Muscle layer of colon (tissue), 2 donors: Measurements from ENCODE around the gene PHOSPHO2.

ENCODE experiments used
- H3K27ac ChIP-seq: one replicate; pipeline ENCODE4 v1.7.0; 2013; ENCODE audit warnings: low read depth, mild to moderate bottlenecking, low read length, moderate library complexity
- H3K27me3 ChIP-seq, 2 donors: one replicate each; pipeline ENCODE4 v1.7.0; 2013; ENCODE audit warnings: low read length in 2 of 2, mild to moderate bottlenecking in 2 of 2; ENCODE audit not compliant: insufficient read depth in 2 of 2, control insufficient read depth in 1 of 2
- H3K36me3 ChIP-seq: one replicate; pipeline ENCODE4 v1.7.0; 2013; ENCODE audit warnings: mild to moderate bottlenecking, low read length; ENCODE audit not compliant: insufficient read depth
- H3K4me1 ChIP-seq: one replicate; pipeline ENCODE4 v1.7.0; 2013; ENCODE audit warnings: mild to moderate bottlenecking, low read length; ENCODE audit not compliant: insufficient read depth
- H3K4me3 ChIP-seq, 2 donors: one replicate each; pipeline ENCODE4 v1.7.0; 2013; ENCODE audit warnings: low read length in 2 of 2, low read depth in 1 of 2, mild to moderate bottlenecking in 1 of 2, moderate library complexity in 1 of 2
- H3K9ac ChIP-seq: one replicate; pipeline ENCODE4 v1.7.0; 2013; ENCODE audit warnings: low read length
- H3K9me3 ChIP-seq: one replicate; pipeline ENCODE4 v1.7.0; 2013; ENCODE audit warnings: mild to moderate bottlenecking, low read length
- donor health status: abdominal sarcoma.
- donor health status: Adenocarcinoma of cecum.

Gene PHOSPHO2

DNA sequence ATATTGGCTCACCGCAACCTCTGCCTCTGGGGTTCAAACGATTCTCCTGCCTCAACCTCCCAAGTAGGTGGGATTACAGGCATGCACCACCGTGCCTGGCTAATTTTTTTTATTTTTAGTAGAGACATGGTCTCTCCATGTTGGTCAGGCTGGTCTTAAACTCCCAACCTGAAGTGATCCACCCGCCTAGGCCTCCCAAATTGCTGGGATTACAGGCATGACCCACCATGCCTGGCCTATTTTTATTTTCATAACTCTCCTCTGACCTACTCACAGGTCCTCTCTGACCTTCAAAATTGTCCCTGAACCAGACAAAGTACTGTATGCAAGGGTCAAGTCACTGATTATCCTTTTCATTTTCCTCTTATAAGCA is 23.4 kb downstream of the PHOSPHO2 start:
- no peaks in the 10 kb centered on the region for H3K27me3 ChIP-seq
- H3K4me3 ChIP-seq = no peak overlapping the region
- peak overlapping the region; percentile 65 for H3K27ac ChIP-seq
- H3K4me1 ChIP-seq = peaks cover 35% of the 10 kb centered on the region
- no peaks in the 10 kb centered on the region for H3K9me3 ChIP-seq
- H3K9ac ChIP-seq = no peak overlapping the region
- H3K36me3 ChIP-seq = no peaks in the 10 kb centered on the region

DNA sequence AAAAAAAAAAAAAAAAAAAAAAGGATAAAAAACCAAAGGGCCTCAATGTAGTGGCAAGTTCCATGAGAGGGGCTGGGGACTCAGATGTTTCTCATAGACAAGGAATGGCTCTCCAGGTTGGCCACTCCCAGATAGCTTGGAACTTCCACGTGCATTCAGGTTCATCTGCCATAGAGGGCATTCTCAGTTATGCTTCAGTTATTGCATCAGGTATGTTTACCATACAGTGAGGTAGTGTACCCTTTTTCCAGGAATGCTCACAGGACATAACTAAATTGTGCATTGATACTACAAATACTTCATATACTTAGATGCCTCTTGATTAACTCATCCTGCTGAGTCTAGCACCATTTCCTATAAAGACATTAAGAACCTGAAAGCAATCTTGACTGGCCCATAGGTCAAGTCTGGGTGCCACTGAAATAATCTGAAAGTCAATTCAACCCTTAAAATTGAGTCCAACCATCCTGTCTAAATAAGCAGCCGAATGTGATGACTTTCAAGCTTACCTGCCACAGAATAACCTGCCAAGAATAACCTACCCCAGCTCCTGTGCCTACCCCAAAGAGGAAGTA is 24.7 kb downstream of the PHOSPHO2 start:
- no peak overlapping the region for H3K27ac ChIP-seq
- no peak overlapping the region for H3K4me3 ChIP-seq
- H3K9ac ChIP-seq = no peak overlapping the region
- peaks cover 35% of the 10 kb centered on the region for H3K4me1 ChIP-seq
- no peaks in the 10 kb centered on the region for H3K9me3 ChIP-seq
- H3K36me3 ChIP-seq = no peaks in the 10 kb centered on the region
- no peaks in the 10 kb centered on the region for H3K27me3 ChIP-seq

DNA sequence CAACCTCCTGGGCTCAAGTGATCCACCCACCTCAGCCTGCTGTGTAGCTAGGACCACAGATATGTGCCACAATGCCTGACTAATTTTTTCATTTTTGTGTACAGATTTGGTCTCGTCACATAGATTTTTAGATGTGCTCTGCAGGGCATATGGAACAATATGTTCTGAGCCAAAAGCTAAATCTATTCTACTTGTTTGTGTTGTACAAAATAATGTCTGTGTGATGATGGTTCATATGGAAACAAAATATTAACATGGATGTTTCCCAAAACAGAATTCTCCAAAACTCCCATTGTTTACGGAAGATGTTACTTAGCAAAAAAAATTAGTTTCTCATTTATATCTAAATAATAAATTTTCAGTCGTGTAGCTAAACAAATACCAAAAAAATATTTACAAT is 26.7 kb downstream of the PHOSPHO2 start:
- H3K27me3 ChIP-seq = no peaks in the 10 kb centered on the region
- H3K9me3 ChIP-seq = no peaks in the 10 kb centered on the region

DNA sequence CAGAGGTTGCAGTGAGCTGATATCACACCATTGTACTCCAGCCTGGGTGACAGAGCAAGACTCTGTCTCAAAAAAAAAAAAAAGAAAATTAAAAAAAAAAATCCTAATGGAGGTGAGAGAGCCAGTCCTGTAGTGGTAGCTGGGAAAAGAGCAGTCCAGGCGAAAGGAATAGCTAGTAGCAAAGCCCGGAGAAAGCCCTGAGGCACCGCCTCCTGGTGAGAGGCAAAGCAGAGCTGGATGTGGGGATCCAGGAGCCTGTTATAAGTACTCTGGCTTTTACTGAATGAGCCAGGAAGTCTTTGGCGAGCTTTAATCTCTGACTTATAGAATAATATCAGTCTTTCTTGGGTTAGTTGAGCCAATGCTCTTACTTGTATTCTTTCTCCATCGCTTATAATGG is 32.8 kb downstream of the PHOSPHO2 start:
- no peaks in the 10 kb centered on the region for H3K27me3 ChIP-seq
- H3K27ac ChIP-seq = no peak overlapping the region
- no peak overlapping the region for H3K4me3 ChIP-seq
- no peaks in the 10 kb centered on the region for H3K36me3 ChIP-seq
- no peak overlapping the region for H3K9ac ChIP-seq
- no peaks in the 10 kb centered on the region for H3K9me3 ChIP-seq
- H3K4me1 ChIP-seq = no peaks in the 10 kb centered on the region

More for the DNA sequence above, 26.7 kb downstream of the PHOSPHO2 start:
- peaks cover 16% of the 10 kb centered on the region for H3K4me1 ChIP-seq
- H3K9ac ChIP-seq = no peak overlapping the region
- H3K36me3 ChIP-seq = no peaks in the 10 kb centered on the region
- H3K27ac ChIP-seq = no peak overlapping the region
- H3K4me3 ChIP-seq = no peak overlapping the region

DNA sequence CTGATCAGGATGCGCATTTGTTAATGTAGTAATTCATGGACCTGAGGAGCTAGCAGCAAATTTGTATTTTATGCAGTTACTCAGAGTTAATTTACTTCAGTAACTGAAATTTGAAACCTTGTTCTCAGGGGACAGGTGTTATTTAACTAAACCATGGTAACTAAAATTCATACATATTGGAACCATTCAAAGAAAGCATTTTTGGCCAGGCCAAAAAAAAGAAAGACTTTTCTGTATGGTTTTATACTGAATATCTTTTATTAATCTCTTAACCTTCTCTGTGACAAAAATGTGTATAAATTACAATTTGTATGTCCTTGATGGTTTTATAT is 35.0 kb downstream of the PHOSPHO2 start:
- Histone ChIP-seq H3K9me3 (no peaks in the 10 kb centered on the region), H3K27ac (no peak overlapping the region), H3K4me1 (peaks cover 6% of the 10 kb centered on the region), H3K4me3 (no peak overlapping the region), H3K9ac (no peak overlapping the region), H3K27me3 (no peaks in the 10 kb centered on the region), H3K36me3 (no peaks in the 10 kb centered on the region)

DNA sequence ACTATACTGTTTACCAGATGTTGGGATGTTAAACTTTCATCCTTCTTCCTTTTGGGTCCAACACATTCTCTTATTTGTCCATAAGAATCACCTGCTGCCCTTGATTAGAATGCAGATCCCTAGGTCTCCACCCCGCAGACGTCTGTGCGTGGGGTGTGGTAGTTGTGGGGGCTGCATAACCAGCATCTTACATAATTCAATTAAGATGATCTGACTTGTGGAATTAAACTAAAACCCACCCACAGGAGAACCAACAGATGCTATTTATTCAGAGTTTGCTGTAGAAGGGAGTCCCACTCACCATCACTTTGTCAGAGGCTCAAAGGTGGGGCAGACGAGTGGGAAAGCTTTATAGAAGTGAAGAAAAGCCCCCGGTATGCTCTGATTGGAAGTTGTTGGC is 37.8 kb downstream of the PHOSPHO2 start:
- no peak overlapping the region for H3K27ac ChIP-seq
- H3K9me3 ChIP-seq = no peaks in the 10 kb centered on the region
- H3K4me1 ChIP-seq = peaks cover 6% of the 10 kb centered on the region
- H3K9ac ChIP-seq = no peak overlapping the region
- H3K36me3 ChIP-seq = no peaks in the 10 kb centered on the region
- no peak overlapping the region for H3K4me3 ChIP-seq
- no peaks in the 10 kb centered on the region for H3K27me3 ChIP-seq

DNA sequence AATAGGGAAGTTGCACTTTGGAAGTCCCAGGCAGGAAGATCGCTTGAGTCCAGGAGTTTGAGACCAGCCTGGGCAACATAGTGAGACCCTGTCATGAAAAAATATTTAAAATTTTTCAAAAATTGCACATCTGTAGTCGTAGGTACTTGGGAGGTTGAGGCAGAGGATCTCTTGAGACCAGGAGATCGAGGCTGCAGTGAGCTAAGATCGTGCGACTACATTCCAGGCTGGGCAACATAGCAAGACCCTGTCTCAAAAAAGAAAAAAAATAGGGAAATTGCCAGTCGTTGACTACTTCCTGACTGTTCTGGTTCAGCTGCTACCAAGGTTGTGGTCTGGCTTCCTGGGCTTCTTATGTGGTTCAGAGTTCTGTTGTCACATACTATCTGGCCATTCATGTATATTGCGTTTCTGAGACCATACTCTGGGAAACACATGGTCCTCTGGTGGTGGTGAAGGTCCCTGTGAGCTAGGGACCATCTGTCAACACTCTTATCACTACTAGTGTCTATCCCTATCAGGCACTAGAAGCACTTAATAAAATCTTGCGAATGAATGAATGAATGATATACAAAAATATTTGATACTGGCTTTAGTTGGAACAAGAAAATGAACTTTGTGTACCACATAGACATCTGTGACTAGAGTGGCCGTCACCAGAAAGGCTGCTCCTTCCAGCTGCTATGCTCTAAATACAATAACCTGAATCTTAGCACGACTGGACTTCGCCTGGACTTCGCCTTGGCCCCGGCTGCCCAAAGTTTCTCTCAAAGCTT is 38.5 kb downstream of the PHOSPHO2 start:
- peaks cover 6% of the 10 kb centered on the region for H3K4me1 ChIP-seq
- peak overlapping the region; percentile 39 to 60 for H3K4me3 ChIP-seq
- H3K9me3 ChIP-seq = no peaks in the 10 kb centered on the region
- no peak overlapping the region for H3K9ac ChIP-seq
- H3K36me3 ChIP-seq = no peaks in the 10 kb centered on the region
- H3K27me3 ChIP-seq = no peaks in the 10 kb centered on the region
- H3K27ac ChIP-seq = peak overlapping the region; percentile 70

DNA sequence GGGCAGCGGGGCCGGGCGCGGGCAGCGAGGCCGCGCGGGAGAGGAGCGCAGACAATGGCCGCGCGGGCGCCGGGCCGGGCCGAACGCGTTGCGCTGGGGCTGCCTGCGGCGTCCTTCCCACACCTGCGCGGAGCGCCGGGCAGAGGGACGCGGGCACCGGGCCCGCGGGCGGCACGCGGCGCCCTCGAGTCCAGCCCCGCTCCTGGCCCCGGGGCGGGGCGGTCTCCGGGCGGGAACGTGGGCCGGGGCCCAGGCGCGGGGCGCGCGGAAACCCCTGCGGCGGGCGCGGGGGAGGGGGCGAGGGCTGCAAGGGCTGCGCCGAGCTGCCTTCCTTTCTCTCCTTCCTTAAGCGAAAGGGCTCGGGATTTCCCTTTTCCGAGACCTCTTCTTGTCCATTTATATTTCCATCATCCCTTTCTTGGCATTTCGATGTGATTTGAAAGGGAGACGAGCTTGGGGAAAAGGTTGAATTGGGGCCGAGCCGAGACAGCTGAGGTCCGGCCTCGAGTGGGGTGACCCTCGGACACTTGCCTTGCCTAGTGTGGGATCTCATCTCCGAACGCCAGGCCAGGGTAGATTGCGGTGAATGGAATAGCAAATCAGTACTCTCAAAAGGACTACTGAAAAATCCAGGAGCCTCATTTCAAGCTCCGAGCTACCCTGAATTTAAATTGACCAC is 40.0 kb downstream of the PHOSPHO2 start:
- Histone ChIP-seq H3K4me1 (peaks cover 9% of the 10 kb centered on the region), H3K27ac (peak overlapping the region; percentile 79), H3K9me3 (no peaks in the 10 kb centered on the region), H3K4me3 (peak overlapping the region; percentile 72 to 80), H3K36me3 (no peaks in the 10 kb centered on the region), H3K9ac (peak overlapping the region; percentile 41), H3K27me3 (no peaks in the 10 kb centered on the region)

DNA sequence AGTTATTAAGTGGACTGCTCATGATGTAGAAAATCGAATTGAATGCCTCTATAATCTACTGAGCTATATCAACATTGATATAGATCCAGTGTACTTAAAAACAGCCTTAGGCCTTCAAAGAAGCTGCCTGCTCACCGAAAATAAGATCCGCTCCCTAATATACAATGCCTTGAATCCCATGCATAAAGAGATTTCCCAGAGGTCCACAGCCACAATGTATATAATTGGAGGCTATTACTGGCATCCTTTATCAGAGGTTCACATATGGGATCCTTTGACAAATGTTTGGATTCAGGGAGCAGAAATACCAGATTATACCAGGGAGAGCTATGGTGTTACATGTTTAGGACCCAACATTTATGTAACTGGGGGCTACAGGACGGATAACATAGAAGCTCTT is 41.4 kb downstream of the PHOSPHO2 start:
- H3K4me3 ChIP-seq = peak overlapping the region in 1 of 2 donors; percentile 72
- H3K27me3 ChIP-seq = no peaks in the 10 kb centered on the region
- no peaks in the 10 kb centered on the region for H3K36me3 ChIP-seq
- no peak overlapping the region for H3K9ac ChIP-seq
- H3K4me1 ChIP-seq = peaks cover 13% of the 10 kb centered on the region
- H3K27ac ChIP-seq = no peak overlapping the region
- no peaks in the 10 kb centered on the region for H3K9me3 ChIP-seq

DNA sequence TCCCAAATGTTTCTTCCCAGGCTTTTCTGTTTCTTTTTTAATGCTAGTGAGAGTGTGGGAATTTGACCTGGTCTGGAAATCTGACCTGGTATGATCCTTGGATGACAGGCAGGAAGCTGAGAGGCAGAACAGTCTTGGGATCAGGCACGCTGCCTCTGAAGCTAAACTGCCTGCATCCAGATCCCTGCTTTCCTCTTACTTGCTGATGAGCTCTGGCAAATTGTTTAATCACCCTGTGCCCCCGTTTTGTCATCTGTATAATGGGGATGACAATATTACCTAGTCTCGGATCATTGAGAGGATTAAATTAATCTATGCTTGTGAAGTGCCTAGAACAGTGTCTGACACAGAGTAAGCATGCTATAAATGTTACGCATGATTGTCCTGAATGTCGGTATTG is 42.6 kb downstream of the PHOSPHO2 start:
- Histone ChIP-seq H3K27ac (peak overlapping the region; percentile 1), H3K4me3 (peak overlapping the region; percentile 56 to 72), H3K36me3 (no peaks in the 10 kb centered on the region), H3K4me1 (peaks cover 13% of the 10 kb centered on the region), H3K9me3 (no peaks in the 10 kb centered on the region), H3K9ac (peak overlapping the region; percentile 36), H3K27me3 (no peaks in the 10 kb centered on the region)

DNA sequence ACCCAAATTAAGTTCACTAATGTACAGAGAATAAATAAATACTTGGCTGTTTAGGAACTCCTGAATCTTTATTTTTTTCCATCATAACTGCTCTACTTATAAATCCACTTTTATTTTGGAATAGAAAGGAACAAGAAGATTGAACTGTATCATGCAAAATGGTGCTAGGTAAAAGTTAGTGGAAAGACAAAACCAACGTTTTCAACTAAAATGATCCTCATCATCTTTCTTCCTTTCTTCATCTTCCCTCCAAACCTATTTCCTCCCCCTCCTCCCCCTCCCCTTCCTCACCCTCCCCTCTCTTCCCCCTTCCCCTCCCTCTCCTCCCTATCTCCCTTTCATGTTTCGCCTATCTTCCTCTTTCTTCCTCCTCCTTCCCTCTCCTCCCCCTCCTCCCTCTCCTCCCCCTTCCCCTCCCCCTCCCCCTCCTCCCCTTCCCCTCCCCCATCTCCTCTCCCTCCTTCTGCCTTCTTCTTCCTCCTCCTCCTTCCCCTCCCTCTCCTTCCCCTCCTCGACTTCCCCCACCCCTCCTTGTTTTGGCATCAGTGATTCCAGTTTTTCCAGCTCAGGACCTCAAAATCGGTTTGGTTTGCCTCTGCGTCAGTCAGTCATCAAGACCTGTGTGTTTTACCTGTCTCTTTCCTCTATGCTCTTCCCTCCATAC is 44.4 kb downstream of the PHOSPHO2 start:
- Histone ChIP-seq H3K27ac (no peak overlapping the region), H3K27me3 (no peaks in the 10 kb centered on the region), H3K9ac (no peak overlapping the region), H3K36me3 (no peaks in the 10 kb centered on the region), H3K9me3 (no peaks in the 10 kb centered on the region), H3K4me1 (peaks cover 7% of the 10 kb centered on the region), H3K4me3 (no peak overlapping the region)
